HG02840 (cell line): ENCODE results near the gene CEP20.

Source experiments
- ATAC-seq: cut with Tn5 transposase; IDR thresholded peaks from one replicate; pipeline ENCODE4 v1.9.1; 2021; ENCODE audit warnings: mild to moderate bottlenecking, moderate library complexity, moderate number of reproducible peaks; ENCODE audit not compliant: unreplicated experiment, low FRiP score

Gene CEP20

GRCh38 chr16:15836074-15836473, 52.3 kb downstream of the CEP20 start:
- ATAC-seq = no peak

- ATAC-seq = no peak
These were observed 53.1 kb downstream of the CEP20 start for GRCh38 chr16:15835136-15835878.

- no peak for ATAC-seq
These were observed 53.9 kb downstream of the CEP20 start for GRCh38 chr16:15834502-15834901.

GRCh38 chr16:15833541-15833940, 54.9 kb downstream of the CEP20 start:
- no peak for ATAC-seq

GRCh38 chr16:15832241-15832640, 56.2 kb downstream of the CEP20 start:
- no peak for ATAC-seq

- ATAC-seq = no peak
These were observed 57.5 kb downstream of the CEP20 start for GRCh38 chr16:15830832-15831451.

GRCh38 chr16:15829460-15829859, 58.9 kb downstream of the CEP20 start:
- ATAC-seq = no peak

- ATAC-seq = no peak
These were observed 60.6 kb downstream of the CEP20 start for GRCh38 chr16:15827709-15828343.

GRCh38 chr16:15827299-15827698, 61.1 kb downstream of the CEP20 start:
- ATAC-seq = no peak

GRCh38 chr16:15825750-15826305, 62.6 kb downstream of the CEP20 start:
- ATAC-seq = no peak

GRCh38 chr16:15822957-15823356, 65.4 kb downstream of the CEP20 start:
- ATAC-seq = no peak

- ATAC-seq = no peak
These were observed 67.6 kb downstream of the CEP20 start for GRCh38 chr16:15820837-15821236.

GRCh38 chr16:15819046-15819445, 69.4 kb downstream of the CEP20 start:
- ATAC-seq = no peak

GRCh38 chr16:15817446-15817845, 71.0 kb downstream of the CEP20 start:
- no peak for ATAC-seq

GRCh38 chr16:15816228-15816627, 72.2 kb downstream of the CEP20 start:
- no peak for ATAC-seq
